Activated effector memory CD4-positive, alpha-beta T cell treated with anti-CD3 and anti-CD28 coated beads, Interleukin-2, amount 50 U/mL, for 16 hours (primary cell): ENCODE results near the gene RADIL.

ENCODE experiments used
- DNase-seq: peaks from one replicate; pipeline ENCODE4 v3.0.0-alpha.2; 2020

Gene RADIL

DNA sequence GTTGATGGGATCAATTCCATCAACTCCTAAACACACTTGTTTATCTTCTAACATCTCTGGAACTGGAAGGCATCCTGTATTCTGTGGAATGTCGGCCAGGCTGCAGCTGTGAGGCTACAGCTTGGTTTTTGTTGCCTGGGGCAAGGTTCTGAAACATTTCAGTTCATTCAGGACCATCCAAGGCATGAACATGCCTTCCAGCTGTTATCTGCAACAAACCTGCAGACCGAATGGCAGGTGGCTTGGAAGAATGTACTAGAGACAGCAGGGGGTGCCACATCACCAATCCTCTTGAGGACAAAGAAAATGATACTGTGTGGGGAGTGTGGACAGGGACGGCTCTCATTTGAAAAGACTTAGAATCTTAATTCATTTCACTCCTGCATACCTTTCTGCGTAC lies 34.1 kb downstream of the RADIL start:
- DNase-seq, result no peak

- no peak for DNase-seq
Measured at GRCh38 chr7:4845740-4846142, 37.8 kb downstream of the RADIL start.

DNA sequence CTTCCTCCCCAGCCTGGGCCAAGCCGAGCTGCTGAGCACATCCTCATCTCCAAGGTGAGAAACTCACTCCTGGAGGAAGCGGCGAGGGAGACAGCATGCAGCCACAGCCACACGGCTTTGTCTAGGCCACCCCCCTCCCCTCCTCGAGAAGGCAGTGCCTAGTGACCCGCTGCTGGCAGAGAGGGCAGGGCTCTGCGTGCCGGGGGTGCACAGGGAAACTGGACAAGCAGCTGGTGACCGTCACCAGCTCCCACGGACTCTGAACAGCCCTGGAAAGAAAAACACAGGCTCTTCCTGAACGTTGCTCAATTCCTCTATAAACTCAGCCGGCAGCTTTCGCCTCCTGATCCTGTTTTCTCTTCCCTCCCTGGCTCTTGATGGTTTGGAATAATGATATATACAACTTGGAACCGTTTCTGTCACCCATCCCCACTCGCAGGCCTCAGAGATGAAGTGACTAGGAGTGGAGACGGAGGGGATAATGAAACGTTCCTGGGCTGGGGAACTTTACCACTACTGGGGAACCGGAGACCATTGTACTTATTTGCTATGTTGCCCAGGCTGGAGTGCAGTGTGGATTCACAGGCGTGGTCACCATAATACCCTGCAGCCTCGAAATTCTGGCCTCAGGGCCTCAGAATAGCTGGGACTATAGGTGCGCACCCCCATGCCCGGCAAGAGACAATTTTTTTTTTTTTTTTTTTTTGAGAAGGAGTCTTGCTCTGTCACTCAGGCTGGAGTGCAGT lies 41.0 kb downstream of the RADIL start:
- DNase-seq, result no peak

DNA sequence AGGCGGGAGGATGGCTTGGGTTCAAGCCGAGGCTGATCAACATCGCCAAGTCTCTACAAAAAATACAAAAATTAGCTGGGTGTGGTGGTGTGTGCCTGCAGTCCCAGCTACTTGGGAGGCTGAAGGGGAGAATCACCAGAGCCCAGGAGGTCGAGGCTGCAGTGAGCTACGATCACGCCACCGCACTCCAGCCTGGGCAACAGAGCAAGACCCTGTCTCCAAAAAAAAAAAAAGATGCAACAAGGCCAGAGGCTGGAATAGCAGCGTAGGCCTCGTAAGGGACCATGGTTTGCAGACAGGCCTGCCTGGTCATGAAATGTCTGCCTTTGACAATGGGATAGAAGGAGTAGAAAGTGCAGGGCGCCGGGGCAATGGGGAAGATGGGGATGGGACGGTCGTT lies 41.7 kb downstream of the RADIL start:
- DNase-seq, result no peak

- no peak for DNase-seq
Measured at GRCh38 chr7:4841007-4841784, 42.3 kb downstream of the RADIL start.

DNA sequence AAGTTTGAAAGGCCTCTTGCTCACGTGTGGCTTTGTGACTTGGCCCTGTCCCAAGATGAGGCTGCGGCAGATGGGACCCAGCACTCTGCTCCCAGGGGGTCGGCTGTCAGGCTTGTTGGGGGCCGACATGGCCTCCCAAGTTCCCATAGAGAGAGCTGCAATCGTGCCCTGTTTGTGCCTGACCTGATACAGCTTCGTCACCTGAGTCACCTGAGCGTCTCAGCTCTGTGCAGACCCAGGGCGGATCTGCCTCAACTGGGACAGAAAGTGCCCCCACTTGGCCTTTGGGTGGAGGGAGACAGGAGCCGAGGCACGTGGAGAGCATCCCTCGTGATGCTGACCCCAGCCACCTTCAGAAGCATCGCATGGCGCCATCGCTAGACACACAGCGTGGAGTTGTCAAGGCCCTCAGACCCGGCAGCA lies 43.4 kb downstream of the RADIL start:
- DNase-seq, result no peak

- peak; percentile 44 for DNase-seq
Measured at GRCh38 chr7:4838626-4839334, 44.7 kb downstream of the RADIL start.

DNA sequence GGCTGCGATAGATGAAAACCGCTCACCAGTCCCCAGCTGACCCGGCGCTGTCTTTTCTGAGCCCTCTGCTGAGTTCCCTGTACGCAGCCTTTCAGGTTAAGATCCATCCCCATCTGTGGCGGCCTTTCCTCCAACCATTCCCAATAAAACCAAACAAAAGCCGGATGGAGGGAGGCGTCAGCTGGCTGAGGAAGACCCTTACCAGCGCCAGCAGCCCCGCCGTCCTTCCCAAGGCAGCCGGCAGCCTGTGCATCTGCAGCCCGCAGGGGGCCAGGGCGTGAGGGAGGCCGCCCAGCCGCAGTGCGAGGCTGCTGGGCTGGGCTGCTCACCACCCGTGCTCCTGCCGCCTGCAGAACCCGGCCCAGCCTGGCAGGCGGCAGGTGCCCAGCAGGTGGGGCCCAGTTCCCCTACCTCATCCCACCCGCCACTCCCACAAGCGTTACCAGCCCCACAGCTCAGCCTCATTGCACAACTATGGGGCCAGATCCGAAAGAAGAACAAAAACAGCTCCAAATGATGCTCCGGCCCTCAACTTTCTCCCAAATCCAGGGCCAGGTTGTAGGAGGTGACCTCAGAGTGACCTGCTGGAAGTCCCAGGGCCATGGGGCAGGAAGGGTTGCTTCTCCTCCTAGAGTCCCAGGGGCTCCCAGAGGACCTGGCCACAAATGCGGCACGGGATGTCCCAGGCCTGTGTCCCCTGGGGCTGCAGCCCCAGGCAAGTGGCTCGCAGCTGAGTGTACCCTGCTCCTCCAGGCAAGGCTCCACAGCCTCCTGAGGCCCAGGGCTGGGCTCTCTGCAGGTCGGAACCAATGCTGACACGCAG lies 45.5 kb downstream of the RADIL start:
- peak; percentile 36 for DNase-seq

GRCh38 chr7:4837041-4837802 lies 46.3 kb downstream of the RADIL start:
- peak; percentile 39 for DNase-seq

- DNase-seq, result peak; percentile 60
Measured at GRCh38 chr7:4836206-4836661, 47.3 kb downstream of the RADIL start.

- DNase-seq, result no peak
Measured at GRCh38 chr7:4835398-4836205, 47.9 kb downstream of the RADIL start.

- DNase-seq, result peak; percentile 47
Measured at GRCh38 chr7:4834601-4835397, 48.7 kb downstream of the RADIL start.

DNA sequence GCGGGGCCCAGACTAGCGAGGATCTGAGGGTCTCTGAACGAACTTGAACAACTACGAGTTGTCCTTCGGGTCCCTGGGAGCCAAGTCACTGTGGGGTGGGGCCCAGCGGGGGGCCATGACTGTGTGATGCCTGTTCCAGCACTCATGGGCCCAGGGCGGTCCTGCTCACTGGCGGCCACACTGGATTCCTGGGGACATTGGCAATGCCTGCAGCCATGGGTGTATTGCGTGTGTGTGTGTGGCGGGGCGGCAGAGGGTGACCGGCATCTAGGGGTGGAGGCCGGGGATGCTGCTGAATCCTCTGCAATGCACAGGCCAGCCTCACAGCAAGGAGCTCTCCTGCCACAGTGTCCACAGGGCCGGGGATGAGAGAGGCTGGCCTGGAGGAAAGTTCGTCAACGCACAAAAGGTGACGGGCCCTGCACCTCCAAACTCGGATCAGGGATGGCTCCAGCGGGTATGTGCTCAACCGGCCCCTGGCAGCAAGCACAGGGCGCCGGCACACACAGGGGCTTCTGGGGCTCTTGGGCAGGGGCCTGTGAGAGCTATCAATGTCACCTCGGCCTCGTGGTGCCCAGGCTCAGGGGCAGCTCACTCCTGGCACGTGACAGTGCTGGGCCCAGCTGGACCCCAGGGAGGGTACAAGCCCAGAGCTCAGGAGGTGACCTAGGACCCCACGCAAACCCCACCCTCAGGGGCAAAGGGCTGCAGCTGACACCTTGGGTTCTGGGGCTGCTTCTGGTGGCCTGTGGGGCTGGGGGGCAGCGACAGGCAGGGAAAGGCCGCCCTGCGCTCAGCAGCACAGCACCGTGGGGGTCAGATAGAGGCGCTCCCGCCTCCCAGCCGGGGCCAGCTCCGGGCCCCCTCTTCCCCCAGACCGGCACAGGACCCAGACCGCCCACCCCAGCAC lies 49.6 kb downstream of the RADIL start:
- peak; percentile 57 for DNase-seq

GRCh38 chr7:4833176-4833575 lies 50.3 kb downstream of the RADIL start:
- no peak for DNase-seq

GRCh38 chr7:4832711-4833110 lies 50.8 kb downstream of the RADIL start:
- DNase-seq, result no peak

GRCh38 chr7:4831723-4832495 lies 51.6 kb downstream of the RADIL start:
- no peak for DNase-seq

- DNase-seq, result peak; percentile 79
Measured at GRCh38 chr7:4830176-4830575, 53.3 kb downstream of the RADIL start.

- DNase-seq, result no peak
Measured at GRCh38 chr7:4828720-4829383, 54.7 kb downstream of the RADIL start.
